GM15510 (cell line): ENCODE results near the gene ACER2.

Experiments used
- POLR2A ChIP-seq: IDR thresholded peaks from 3 replicates; pipeline ENCODE4 v1.6.1; 2011; ENCODE audit warnings: borderline replicate concordance; ENCODE audit not compliant: insufficient read length; ENCODE audit errors: extremely low read depth

ACER2 gene

DNA sequence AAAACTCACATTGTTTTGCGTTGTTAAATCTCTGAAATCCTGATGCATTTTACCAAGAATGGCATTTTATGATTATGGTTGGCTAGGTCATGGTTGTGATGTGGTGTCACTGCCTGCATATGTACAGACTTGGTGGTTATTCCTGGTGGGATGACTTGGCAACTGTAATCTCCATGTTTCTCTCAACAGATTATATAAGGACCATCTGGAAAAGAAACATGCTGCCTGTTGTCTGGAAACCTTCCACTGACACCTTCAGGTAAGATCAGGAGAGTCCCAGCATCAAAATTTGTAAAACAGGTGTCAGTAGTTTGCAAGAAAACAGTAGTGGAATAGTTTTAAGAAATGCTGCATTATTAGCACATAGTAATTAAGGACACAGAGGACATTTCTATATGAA, 3.0 kb upstream of the ACER2 start:
- no peak for TF ChIP-seq POLR2A

DNA sequence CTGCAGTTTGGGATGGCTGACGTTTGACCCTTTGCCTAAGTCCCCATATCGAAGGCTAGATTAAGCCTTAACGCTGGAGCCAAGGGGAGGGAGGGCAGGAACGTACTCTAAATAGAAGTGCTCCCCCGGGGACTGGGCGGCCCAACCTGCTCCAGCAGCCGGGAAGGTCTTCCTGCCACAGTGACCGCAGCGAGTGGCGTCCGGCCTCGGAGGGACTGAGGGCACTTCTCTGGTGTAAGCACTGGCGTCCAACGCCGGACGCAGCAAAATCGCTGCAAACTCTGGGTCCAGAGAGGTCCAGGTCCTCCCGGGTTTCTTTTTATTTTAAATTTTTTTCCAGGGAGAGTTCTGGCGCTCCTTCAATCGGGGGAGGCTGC, 505 bp upstream of the ACER2 start:
- TF ChIP-seq POLR2A = no peak

DNA sequence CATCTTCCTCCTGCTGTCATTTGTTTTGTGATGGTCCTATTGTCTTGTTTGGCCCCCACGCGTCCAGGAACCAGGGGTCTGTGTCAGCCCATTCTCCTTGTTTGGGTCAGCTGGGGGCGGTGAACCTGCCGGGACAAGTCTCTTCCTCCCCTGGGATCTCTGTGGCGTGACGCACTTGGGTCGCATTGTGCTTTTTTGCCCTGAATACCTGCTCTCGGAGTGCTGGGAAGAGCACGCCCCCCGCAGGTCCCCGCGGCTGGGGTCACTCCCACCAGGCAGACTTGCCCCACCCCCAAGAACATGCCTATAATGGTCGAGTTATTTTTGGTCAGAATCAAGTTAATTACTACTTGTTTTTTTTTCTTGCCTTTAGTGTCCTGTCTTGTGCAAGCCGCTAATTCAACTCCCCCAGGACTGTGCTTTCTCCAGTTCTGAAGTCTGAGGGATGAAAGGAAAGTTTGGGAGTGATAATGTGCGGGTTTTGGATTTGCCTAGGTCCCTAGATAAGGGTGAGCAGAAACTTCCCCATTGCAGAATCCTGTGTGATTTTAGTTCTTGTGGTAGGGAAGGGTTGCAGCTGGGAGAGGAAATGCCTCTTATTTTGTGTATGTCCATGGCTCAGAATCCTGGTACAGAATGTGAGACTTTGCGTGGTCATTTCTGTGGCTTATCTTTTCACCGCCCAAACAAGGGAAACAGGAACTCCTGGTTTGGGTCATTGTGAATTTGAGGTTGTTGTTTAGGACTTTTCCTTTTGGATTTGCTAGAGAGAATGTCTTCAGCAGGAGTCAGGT, 789 bp downstream of the ACER2 start:
- TF ChIP-seq POLR2A = no peak

DNA sequence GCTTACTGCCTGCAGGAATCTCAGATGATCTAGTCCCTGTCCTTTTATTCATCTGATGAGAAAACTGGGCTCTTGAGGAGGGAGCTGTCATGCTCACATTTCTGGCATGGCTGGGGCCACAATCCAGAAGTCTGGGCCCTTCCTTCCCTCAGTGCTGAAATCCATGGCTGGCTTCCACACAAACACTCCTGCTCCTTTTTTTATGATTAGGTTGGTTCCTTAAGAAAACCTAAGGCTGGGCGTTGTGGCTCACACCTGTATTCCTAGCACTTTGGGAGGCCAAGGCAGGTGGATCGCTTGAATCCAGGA, 1.3 kb downstream of the ACER2 start:
- TF ChIP-seq POLR2A = no peak

DNA sequence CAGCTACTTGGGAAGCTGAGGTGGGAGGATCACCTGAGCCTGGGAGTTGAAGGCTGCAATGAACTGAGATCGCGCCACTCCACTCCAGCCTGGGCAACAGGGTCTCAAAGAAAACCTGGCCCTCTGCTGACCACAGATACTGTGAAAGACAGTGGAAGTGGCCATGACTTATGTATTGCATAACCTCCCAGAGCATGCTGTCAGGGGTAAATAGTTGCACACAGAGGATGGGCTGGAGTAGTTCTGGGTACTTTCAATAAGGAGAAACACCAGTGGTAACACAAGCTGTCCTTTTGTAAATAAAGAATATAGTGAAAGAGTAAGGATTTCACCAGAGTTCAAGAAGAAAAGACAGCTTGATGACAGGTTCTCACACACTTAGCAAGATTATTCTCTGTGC, 1.8 kb downstream of the ACER2 start:
- no peak for TF ChIP-seq POLR2A

DNA sequence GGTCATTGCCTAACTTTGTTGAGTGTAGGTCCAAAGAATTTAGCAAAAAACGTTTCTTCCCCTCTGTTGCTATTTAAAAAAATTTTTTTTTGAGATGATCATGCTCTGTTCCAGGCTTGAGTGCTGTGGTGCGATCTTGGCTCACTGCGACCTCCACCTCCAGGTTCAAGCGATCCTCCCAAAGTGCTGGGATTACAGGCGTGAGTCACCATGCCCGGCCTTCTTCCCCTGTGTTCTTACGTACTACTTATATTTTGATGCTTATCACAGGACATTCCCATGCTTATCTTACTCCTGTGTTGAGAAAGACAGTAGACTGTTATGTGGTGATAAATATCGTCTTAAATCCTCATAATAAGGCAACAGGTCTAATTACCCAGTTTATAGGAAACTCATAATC, 2.5 kb downstream of the ACER2 start:
- no peak for TF ChIP-seq POLR2A

DNA sequence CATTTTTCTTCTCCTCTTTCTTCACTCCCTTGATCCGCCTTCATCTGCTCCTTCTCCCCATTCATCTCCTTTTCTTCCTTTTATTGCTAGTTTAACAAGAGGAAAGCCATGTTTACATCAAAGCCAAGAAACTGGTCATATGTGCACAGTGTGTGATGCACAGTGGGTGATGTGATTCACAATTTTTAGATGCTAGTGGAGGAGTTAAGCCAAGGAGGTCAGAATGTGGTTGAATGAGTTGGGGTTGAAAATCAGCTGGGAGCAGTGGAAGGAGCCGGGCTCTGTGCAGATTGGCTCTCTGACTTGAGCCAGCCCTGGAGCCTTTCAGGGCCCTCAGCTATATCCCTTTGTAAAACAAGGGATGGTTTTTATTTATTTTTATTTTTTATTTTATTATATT, 7.3 kb downstream of the ACER2 start:
- no peak for TF ChIP-seq POLR2A

DNA sequence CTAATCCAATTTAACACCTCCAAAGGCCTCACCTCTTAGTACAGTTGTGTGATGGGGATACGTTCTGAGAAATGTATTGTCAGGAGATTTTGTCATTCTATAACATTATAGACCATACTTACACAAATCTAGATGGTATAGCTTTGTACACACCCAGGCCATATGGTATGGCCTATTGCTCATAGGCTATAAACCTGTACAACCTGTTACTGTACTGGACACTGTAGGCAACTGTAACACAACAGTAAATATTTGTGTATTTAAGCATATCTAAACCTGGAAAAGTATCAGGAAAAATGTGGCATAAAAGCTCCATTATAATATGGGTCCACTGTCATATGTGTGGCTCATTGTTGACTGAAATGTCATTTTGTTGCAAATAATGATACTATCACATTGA, 12.1 kb downstream of the ACER2 start:
- TF ChIP-seq POLR2A = no peak

DNA sequence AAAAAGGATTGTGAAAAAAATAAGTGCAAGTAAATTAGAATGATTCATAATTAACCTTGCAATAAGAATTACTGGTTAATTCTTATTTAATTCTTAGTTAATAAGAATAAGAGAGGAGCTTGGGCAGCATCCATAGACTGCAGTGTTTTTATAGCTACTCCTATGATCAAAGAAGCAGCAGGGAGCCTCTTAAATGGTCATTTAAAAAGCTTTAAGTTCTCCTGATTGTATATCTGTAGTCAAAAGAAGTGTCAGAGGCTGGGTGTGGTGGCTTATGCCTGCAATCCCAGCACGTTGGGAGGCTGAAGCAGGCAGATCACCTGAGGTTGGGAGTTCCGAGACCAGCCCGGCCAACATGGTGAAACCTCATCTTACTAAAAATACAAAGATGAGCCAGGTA, 14.4 kb downstream of the ACER2 start:
- TF ChIP-seq POLR2A = no peak

DNA sequence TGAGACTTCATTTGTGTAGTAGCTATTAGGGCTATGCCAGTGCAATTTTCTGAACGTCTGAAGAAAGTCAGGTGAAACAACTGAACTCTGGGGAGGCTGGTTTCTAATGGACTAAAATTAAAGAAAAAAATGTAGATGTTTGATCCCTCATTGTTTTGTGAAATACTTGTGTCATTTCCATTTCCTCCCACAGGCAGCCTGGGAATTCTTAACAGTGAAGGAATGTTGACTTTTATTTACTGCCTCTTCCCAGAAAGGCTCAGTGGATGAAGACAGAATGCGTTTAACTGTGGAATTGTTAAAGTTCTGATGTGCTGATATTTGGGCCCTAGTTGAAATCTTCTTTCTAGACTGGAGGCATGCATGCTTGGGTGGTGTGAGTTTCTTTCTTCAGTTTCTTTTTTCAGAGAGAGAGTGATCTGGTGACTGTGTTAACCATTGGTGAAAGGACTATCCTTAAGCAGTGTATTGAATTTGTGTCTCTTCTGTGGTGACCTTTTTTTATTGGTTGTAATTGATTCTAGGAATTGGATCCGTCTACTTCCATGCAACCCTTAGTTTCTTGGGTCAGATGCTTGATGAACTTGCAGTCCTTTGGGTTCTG, 15.5 kb downstream of the ACER2 start:
- no peak for TF ChIP-seq POLR2A

DNA sequence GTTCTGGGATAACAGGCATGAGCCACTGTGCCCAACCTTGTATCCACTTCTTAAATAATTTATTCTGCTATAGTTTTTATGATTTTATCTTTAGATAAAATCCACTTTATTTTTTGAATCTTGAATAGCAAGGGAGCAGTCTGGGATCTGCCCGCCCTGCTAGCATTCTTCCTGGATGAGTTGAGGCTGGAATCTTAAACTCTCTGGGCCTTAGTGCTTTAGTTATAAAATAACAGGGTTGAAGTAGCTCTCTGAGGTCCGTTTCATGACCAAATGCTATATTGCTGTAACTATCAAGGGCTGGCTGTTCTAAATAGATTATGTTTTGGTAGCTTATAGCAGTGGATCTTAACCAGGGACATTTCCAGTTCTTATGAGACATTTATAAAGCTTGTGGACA, 20.8 kb downstream of the ACER2 start:
- no peak for TF ChIP-seq POLR2A

DNA sequence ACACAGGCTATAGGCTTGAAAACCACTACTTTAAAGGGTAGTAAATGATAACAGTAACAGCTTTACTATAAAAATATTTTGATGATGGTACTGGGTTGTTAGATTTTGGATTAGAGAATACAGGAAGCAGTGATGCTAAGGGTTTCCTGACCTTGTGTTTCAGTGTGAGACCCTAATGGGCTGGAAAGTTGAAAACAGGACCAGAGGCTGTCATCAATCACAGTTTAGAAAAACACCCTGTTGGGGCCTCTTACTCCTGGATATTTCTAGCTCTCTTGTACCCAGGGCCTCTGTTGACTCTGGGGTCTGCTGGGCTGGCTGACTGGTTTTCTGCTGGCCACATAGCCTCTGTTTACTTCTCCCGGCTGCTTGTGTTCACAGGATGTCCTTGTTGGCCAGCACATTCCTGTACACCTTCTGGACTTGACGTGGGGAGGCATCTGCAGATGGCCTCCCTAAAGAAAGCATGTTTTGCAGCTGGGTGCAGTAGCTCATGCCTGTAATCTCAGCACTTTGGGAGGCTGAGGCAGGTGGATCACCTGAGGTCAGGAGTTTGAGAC, 21.5 kb downstream of the ACER2 start:
- no peak for TF ChIP-seq POLR2A

DNA sequence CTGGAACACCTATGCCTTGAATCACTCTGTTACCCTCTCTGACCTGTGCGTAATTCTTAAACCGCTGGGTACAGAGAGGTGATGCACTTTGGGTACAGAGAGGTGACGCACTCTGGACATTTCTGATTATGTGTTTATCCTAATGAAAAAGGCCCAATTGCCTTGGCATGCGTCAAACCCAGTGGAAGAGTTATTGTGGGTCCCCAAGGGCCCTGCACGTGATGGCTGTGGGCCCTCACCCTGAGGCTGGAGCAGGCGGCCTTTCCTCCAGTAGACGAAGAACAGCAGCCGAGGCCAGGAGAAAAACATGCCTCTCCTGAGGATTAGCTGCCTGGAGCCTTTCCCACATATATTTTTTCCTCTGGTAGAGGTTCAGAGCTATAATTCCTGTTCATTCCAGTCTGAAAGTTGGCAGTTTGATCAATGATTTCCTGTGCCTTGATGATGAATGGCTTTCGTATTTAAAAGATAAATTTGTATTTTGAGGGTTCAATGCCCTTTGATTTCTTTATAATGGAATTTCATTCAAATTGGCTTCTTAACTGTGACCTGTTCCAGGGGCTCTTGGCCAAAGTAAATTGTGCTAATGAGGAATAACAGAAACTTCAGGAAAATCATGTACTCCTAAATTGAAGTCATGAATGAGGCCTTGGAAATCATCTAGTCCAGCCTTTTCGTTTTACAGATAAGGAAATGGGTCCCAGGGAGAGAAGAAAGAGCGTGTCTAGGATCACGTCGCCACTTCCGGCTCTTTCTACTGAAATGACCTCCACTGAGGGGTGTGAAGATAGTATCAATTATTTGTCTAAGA, 22.8 kb downstream of the ACER2 start:
- TF ChIP-seq POLR2A = no peak

DNA sequence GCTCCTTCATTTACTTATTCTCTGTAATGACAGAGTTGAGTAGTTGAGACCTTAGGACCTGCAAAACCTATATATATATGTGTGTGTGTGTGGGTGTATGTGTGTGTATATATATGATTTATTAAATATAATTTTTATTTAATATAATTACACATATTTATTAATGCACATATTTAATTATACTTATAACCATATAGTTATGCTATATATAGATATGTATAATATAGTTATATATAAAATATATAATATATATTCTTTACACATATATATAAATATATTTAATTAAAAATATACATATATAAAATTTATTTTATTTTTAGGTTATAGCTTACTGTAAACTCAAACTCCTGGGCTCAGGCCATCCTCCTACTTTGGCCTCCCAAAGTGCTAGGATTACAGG, 23.7 kb downstream of the ACER2 start:
- TF ChIP-seq POLR2A = no peak

DNA sequence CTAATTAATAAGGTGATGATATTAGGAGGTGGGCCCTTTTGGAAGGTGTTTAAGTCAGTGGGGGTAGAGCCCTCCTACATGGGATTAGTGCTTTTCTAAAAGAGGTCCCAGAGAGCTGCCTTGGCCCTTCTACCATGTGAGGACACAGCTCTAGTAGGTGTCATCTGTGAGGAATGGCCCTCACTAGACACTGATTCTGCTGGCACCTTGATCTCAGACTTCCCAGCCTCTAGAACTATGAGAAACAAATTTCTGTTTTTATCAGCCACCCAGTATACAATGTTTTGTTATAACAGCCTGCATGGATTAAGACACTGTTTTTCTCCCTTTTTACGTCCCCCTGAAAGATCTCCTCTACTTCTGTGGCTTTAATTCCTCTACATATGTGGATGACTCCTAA, 31.6 kb downstream of the ACER2 start:
- no peak for TF ChIP-seq POLR2A

DNA sequence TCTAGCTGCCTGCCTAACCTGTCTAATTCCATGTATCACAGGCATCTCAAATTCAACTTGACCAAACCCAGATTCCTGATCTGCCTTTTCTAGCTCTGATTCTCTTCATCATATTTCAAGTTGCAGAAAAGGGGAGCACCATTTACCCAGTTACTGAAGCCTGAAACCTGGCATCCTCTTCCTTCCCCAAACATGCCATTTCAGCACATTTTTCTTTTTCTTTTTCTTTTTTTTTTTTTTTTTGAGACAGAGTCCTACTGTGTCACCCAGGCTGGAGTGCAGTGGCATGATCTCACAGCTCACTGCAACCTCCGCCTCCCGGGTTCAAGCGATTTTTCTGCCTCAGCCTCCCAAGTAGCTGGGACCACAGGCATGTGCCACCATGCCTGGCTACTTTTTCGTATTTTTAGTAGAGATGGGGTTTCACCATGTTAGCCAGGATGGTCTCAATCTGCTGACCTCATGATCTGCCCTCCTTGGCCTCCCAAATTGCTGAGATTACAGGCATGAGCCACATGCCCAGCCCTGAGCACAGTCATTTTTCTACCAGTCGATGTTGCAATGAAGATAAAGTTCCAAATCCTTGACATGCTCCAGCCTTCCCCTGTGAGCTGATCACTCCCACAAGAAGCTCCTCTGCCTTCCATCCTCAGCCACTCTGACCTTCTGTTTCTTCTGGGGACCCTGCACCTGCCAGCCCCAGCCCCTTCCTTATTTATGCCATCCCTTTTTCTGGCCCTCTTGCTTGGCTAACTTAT, 32.2 kb downstream of the ACER2 start:
- no peak for TF ChIP-seq POLR2A

DNA sequence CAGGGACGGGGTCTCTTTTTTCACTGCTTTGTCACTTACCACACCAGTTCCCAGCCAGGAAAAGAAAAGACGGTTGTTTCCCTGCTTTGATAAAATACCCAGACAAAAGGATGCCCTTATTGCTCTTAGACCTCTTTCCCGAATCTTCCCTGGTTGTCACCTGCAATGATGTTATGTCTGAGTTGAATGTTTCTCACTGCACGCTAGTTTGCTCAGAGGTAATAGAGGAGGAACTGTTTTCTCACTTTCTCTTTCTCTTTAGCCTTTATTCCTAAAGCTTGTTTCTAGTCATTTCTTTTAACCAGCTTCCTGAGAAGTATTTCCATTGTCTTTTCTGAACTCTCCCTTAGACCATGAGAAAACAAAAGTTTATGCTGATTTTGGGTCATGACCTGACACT, 32.9 kb downstream of the ACER2 start:
- no peak for TF ChIP-seq POLR2A
